ENCODE results near the gene SOX6.

The SOX6 gene

GRCh38 chr11:16211407-16211806, 144.9 kb downstream of the SOX6 start:
- Histone ChIP-seq H4K20me1 (ENCODE audit: insufficient read depth, low read length) (no peaks in the 10 kb centered on the region), H3F3A (ENCODE audit: insufficient read depth, low read length) (no peaks in the 10 kb centered on the region)
- TF ChIP-seq CTCF (IDR thresholded peaks at IDR 0.05; ENCODE audit: low read length) (no peak), EZH2phosphoT487 (IDR thresholded peaks at IDR 0.05; ENCODE audit: low read length) (no peak), EZH2 (optimal IDR thresholded peaks at IDR 0.05; ENCODE audit: low read depth, low read length) (no peak)

DNA sequence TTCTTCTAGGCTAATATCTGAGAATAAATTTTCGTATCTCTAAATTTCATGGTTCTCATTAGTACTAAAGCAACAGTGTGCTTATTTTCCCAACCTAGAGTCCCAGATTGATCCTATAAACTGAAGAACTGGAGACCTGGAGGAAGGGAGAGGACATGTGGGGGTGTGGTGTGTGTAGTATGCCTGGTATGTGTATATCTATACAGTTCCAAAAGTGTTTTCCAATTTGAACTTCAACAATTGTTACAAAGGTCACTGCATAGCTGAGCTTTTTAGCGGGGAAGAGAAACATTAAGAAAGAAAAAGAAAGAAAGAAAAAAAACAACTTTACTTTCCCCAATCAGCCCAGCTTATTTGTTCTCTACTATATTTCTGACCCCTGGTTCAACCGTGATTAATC, 152.1 kb downstream of the SOX6 start:
- no peak for DNase-seq
- TF ChIP-seq EZH2 (optimal IDR thresholded peaks at IDR 0.05; ENCODE audit: low read depth, low read length), result no peak
- TF ChIP-seq CTCF (IDR thresholded peaks at IDR 0.05; ENCODE audit: low read length), result no peak
- TF ChIP-seq EZH2phosphoT487 (IDR thresholded peaks at IDR 0.05; ENCODE audit: low read length), result no peak
- H3K4me2 ChIP-seq (ENCODE audit: low read depth, low read length), result no peak overlapping the region
- H4K20me1 ChIP-seq (ENCODE audit: insufficient read depth, low read length), result no peaks in the 10 kb centered on the region
- no peaks in the 10 kb centered on the region for H3K79me2 ChIP-seq (ENCODE audit: low read length)
- H2AFZ ChIP-seq (ENCODE audit: low read length), result no peak overlapping the region
- no peaks in the 10 kb centered on the region for H3K36me3 ChIP-seq (replicated peaks; ENCODE audit: insufficient read depth, low read length)
- H3K27ac ChIP-seq (ENCODE audit: low read length), result no peak overlapping the region
- H3F3A ChIP-seq (ENCODE audit: insufficient read depth, low read length), result no peaks in the 10 kb centered on the region
- no peaks in the 10 kb centered on the region for H3K9me3 ChIP-seq (replicated peaks; ENCODE audit: insufficient read depth, low read length)
- H3K9ac ChIP-seq (ENCODE audit: low read length), result no peak overlapping the region
- H3K27me3 ChIP-seq (replicated peaks; ENCODE audit: insufficient read depth, low read length), result no peaks in the 10 kb centered on the region
- H3K9me2 ChIP-seq (replicated peaks; ENCODE audit: insufficient read depth, low read length), result no peaks in the 10 kb centered on the region
- H3K4me3 ChIP-seq (ENCODE audit: low read length), result no peak overlapping the region
- H3K4me1 ChIP-seq (ENCODE audit: low read length), result no peaks in the 10 kb centered on the region

More at GRCh38 chr11:16211407-16211806, 144.9 kb downstream of the SOX6 start:
- Histone ChIP-seq H2AFZ (ENCODE audit: low read length) (no peak overlapping the region), H3K36me3 (replicated peaks; ENCODE audit: insufficient read depth, low read length) (no peaks in the 10 kb centered on the region), H3K9me2 (replicated peaks; ENCODE audit: insufficient read depth, low read length) (no peaks in the 10 kb centered on the region), H3K9me3 (replicated peaks; ENCODE audit: insufficient read depth, low read length) (no peaks in the 10 kb centered on the region), H3K4me1 (ENCODE audit: low read length) (no peaks in the 10 kb centered on the region), H3K27me3 (replicated peaks; ENCODE audit: insufficient read depth, low read length) (no peaks in the 10 kb centered on the region), H3K27ac (ENCODE audit: low read length) (no peak overlapping the region), H3K79me2 (ENCODE audit: low read length) (no peaks in the 10 kb centered on the region), H3K9ac (ENCODE audit: low read length) (no peak overlapping the region), H3K4me3 (ENCODE audit: low read length) (no peak overlapping the region), H3K4me2 (ENCODE audit: low read depth, low read length) (no peak overlapping the region)
- no peak for DNase-seq

GRCh38 chr11:16195651-16196050, 160.7 kb downstream of the SOX6 start:
- Histone ChIP-seq H3K9me2 (replicated peaks; ENCODE audit: insufficient read depth, low read length) (no peaks in the 10 kb centered on the region), H3K9ac (ENCODE audit: low read length) (no peak overlapping the region), H3K79me2 (ENCODE audit: low read length) (no peaks in the 10 kb centered on the region), H3K36me3 (replicated peaks; ENCODE audit: insufficient read depth, low read length) (no peaks in the 10 kb centered on the region), H2AFZ (ENCODE audit: low read length) (no peak overlapping the region), H3K4me3 (ENCODE audit: low read length) (no peak overlapping the region), H3K27ac (ENCODE audit: low read length) (no peak overlapping the region), H3K4me2 (ENCODE audit: low read depth, low read length) (no peak overlapping the region), H3K27me3 (replicated peaks; ENCODE audit: insufficient read depth, low read length) (no peaks in the 10 kb centered on the region), H4K20me1 (ENCODE audit: insufficient read depth, low read length) (no peaks in the 10 kb centered on the region), H3K4me1 (ENCODE audit: low read length) (no peaks in the 10 kb centered on the region), H3F3A (ENCODE audit: insufficient read depth, low read length) (no peaks in the 10 kb centered on the region), H3K9me3 (replicated peaks; ENCODE audit: insufficient read depth, low read length) (no peaks in the 10 kb centered on the region)
- no peak for TF ChIP-seq CTCF (IDR thresholded peaks at IDR 0.05; ENCODE audit: low read length)
- no peak for TF ChIP-seq EZH2 (optimal IDR thresholded peaks at IDR 0.05; ENCODE audit: low read depth, low read length)
- no peak for TF ChIP-seq EZH2phosphoT487 (IDR thresholded peaks at IDR 0.05; ENCODE audit: low read length)
- DNase-seq, result no peak

Measured in MM.1S (cell line).